GM23338 (cell line): ENCODE results near the gene RAD21L1. TPM values are rescaled to one million over a fixed set of nuclear protein-coding genes. Genes with fewer than 3 reads are reported as not detected.

Experiments used
- CREB1 ChIP-seq: fragments of 250-450 bp; sonication (Bioruptor Pico); IDR thresholded peaks from 2 replicates; pipeline ENCODE4 v1.5.0; 2020; ENCODE audit warnings: low read depth, mild to moderate bottlenecking, moderate library complexity
- EZH2 ChIP-seq: fragments of 200-600 bp; sonication (generic); IDR thresholded peaks from one replicate; pipeline ENCODE4 v1.8.0; 2017; ENCODE audit warnings: antibody characterized with exemption, mild to moderate bottlenecking, low read depth; ENCODE audit not compliant: unreplicated experiment
- REST ChIP-seq: IDR thresholded peaks from one replicate; pipeline ENCODE4 v1.6.1; 2018; ENCODE audit warnings: antibody characterized with exemption; ENCODE audit not compliant: unreplicated experiment
- ZNF462 ChIP-seq: fragments of 250-450 bp; sonication (Bioruptor Pico); IDR thresholded peaks from 2 replicates; pipeline ENCODE4 v1.5.0; 2020; ENCODE audit warnings: mild to moderate bottlenecking, moderate library complexity
- polyA plus RNA-seq: library from polyadenylated mRNA; unstranded; fragments of >200 nt; fragmentation: Nextera tagmentation; extraction: Ambion mirVana; gene quantifications from 2 replicates; pipeline ENCODE4 v1.2.1, GENCODE V29; 2016
- total RNA-seq: library from RNA; depleted of rRNA; stranded (reverse); fragments of >200 nt; shearing (Covaris generic); gene quantifications from 2 replicates; pipeline ENCODE4 v1.2.3, GENCODE V29; 2014

RAD21L1 gene
- total and polyA plus RNA-seq, 2 experiments from 2014 or later, result 0.10 to 0.95 TPM

GRCh38 chr20:1287306-1287705 is 61.5 kb downstream of the RAD21L1 start (continued):
- TF ChIP-seq REST, result no peak
- no peak for TF ChIP-seq CREB1 (CRISPR knock-in tag)
- TF ChIP-seq ZNF462 (CRISPR knock-in tag), result no peak
- no peak for TF ChIP-seq EZH2
